Measurements from ENCODE around the gene MAP3K5.

Gene MAP3K5

DNA sequence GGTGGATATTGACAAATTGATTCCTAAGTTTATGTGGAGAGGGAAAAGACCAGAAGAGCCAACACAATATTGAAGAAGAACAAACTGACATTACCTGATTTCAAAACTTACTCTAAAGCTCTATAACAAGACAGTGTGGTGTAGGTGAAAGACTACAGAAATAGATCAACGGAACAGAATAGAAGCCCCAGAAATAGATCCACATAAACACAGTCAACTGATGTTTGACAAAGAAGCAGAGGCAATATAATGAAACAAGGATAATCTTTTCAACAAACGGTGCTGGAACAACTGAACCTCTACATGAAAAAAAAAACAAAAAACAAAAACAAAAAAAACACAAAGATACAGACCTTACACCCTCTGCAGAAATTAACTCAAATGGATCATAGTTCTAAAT is 50.2 kb downstream of the MAP3K5 start:
- DNase-seq = no peak

DNA sequence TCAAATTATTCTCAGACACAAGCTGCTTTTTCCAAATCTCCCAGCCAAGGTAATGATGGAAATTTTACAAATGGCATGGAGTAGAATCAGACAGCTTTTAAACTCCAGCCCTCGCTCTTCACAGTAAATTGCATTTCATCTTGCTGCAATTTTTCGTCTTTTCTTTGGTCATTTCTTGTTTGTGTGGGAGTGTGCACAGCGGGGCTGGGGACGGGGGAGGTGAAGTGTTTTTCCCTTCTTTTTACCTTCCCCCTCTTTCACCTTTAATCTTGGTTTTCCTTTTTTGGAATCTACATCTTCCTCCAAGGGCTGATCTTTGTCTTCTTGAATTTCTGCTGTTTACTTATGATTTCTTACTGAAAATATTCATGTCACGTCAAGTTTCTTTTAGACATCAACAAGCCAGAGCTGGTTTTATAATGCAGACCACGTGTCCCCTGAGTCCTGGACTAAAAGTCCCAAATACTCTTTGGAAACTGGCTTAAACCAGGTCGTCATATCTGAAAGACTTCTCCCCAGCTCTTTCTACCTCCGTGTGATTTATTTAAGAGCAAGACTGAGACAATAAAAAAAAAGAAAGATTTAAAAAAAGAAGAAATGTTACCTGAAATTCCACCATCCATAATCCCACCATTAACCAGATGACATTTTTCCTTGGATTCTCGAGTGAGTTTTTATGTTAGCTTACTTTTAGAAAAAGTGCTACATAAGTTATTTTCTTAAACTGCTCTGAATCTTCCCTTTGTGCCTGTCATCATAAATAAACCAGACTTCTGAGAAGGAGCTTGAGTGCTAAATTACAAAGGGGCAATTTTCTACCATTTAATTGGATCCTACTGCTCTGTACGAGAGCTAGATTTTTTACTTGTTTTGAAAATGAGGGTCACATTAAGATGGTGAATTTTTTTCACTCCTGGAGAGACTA is 52.0 kb downstream of the MAP3K5 start:
- no peak for DNase-seq

DNA sequence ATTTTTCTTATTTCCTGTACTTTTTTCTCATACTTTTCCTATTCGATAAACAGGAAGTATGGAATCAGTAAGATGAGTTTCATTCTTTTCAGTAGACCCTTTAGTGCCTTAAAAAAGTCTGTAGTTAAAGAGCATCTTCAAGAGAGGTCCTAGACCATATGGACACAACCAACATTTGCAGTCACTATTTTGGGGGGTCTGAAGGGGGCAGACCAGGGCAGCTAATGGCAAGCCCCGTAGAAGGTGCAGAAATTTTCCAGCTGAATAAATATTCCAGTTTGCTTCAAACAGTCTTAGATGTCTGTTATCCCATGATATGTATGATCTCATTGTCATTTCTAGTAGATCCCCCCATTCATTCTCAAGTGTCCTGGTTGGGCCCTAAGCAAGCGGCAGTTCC is 52.8 kb downstream of the MAP3K5 start:
- DNase-seq = no peak

DNA sequence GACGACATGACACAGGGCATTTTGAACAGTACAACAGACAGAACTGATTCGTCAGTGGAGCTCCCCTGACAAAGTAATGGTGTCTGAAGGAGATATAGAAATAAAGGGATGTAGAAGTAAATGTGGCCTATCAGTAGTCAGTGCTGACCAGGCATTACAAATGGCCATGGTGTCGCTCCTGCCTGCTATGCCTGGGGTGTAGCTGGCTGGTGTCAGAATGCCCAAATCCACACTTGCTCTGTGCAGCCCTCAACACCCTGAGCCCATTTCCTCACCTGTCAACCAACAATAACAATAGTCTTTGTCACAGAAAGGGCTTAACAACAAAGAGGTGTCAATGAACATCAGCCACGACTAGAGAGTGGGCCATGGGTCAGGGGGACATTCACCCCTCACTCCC is 53.2 kb downstream of the MAP3K5 start:
- DNase-seq = no peak

DNA sequence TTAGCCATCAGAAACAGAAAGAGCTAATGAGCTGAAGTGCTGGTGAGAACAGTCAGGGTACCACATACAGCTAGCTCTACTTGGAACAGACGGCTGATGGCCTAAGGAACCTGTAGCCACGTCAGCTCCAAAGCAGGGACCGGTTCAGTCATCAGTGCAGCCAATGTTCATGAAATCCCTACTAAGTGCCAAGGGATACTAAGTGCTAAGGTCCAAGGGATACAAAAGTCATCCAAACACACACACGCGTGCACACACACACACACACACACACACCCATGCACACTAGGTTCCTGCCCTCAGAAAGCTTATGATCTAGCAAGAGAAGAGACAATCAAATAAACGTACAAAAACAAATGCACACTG is 53.6 kb downstream of the MAP3K5 start:
- no peak for DNase-seq

DNA sequence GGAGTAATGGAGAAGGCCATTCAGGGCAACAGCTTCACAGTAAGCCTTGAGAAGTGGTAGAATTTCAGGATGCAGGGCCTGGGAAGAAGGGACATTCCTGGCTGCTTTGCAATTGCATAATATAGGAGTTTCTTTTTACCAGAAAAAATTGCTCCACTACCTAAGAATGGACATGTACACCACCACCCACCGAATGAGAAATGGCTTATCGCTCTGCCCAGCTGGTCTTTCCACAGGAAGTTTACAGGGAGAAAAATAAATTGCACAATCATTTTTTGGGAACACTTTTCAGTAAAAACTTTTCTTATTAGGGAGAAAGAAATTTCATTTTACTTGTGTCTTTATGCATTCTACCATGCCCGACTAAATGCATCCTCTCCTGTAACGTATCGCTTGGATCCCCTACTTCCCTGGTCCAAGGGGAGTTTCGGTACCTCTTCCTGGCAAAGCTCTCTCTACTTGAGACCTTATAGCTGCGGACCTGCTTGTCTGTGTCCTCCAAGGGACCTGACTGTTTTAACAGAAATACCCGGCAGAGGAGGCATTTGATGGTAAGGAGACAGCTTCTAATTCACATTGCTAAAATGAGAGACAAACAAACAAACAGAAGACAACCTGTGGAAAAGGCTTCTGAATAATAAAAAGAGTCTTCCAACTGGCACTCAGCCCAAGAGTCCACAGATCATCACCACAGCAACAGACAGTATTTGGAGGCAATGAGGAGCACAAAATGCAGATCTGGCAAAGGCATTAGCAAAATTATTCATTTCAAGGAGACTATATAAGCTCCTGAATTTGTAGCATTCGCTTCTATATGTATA is 54.2 kb downstream of the MAP3K5 start:
- DNase-seq = no peak

DNA sequence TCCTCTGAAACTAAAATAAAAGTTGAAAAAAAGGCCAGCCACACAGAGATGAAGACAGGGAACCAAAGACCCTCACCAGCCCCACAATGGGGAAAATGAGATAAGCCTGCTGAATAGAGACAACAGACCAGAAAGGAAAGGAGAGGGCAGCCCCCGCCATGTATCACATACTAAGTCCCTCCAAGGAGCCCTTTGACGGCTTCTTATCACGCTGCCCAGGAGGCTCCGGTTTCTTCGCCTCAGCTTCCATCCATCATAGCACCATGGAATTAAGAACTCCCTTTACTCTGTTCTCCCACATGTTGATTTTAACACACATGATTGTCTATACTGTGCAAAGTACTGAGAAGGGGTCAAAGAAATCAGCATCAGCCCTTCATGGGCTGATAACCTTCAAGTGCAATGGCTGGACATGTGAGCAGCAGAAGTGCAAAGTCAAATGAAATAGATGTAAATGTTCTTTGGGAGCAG is 54.9 kb downstream of the MAP3K5 start:
- DNase-seq = no peak

DNA sequence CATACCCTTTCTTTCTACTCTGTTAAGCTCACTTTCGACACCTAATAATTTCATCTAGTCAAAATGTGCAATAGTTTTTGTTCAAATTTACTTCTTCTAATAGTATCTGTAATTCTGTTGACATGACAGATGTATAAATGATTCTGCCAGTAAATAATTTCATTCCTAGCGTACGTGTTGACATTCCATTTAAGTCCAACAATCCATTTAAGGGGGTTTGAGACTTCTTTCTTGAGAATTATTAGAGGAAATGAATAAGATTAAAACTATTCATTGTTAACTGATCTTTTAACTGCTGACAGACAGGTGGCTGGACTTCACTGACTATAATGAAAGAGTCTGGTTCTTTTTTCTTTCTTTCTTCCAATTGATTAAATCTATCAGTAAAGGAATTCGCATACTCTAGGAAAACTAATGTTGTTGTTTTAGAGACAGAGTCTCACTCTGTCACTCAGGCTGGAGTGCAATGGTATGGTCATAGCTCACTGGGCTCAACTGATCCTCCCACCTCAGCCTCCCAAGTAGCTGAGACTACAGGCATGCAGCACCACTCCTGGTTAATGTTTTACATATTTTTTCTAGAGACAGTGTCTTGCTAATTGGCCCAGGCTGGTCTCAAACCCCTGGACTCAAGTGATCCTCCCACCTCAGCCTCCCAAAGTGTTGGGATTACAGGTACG is 55.9 kb downstream of the MAP3K5 start:
- no peak for DNase-seq

DNA sequence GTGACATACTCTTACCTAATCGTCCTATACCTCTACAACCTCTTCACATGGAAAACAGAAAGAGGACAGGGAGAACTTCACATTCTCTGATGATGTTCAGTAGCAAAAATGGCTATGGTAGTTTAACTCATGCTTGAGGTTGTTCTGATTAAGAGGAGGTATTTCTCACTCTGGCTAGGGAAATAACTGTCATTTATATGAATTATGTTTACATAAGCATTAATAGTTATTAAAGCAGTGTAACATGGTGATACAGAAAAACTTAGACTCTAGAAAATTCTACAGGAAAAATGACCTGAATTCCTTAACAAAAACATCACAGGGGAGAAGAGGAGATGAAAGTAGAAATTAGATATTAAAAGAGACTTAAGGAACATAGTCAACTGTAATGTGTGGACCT is 57.3 kb downstream of the MAP3K5 start:
- DNase-seq = no peak

DNA sequence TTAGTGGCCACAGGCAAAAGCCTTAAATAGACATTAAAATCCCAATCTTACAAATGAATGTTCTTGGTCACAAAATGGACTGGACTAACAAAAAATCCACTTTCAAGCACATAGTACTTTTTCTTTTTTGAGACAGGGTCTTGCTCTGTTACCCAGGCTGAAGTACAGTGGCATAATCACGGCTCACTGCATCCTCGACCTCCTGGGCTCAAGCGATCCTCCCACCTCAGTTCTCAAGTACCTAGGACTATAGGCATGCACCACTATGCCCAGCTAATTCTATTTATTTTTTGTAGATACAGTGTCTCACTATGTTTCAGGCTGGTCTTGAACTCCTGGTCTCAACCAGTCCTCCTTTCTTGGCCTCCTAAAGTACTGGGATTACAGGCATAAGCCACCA is 59.4 kb downstream of the MAP3K5 start:
- no peak for DNase-seq

DNA sequence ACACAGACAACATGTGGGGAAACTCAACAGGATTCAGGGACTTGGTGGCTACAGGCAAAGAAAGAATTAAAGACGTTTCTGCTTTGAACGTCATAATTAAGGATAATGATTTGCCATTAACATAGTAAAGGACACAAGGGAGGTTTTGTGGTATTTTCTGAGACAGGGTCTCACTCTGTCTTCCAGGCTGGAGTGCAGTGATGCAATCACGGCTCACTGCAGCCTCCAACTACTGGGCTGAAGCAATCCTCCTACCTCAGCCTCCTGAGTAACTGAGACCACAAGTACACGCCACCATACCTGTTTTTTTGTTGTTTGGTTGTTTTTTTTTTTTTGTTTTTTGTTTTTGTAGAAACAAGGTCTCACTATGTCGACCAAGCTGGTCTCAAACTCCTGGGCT is 62.4 kb downstream of the MAP3K5 start:
- DNase-seq = no peak

DNA sequence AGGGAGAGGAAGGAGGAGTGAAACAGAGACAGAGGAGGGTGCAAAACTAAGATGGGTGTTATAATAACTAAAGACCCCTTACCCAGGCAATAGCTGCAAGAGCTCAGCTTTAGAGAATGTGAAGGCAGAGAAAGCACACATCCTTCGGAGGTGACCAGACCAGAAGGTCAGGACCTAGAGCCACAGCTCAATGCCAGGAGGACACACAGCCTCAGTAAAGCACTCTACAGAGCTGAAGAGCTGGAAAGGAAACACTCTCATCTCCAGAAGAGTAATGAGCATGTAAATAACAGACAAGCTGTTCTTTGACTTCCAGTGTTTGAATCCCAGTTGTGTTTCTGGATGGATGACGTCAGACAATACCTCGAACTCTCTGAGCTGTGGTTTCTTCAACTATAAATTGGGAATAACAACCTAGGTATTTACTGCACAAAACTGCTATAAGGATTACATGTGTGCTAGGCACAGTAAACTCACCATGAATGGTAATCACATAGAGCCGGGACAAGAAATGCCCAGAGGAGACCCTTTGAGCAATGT is 63.2 kb downstream of the MAP3K5 start:
- DNase-seq = no peak

DNA sequence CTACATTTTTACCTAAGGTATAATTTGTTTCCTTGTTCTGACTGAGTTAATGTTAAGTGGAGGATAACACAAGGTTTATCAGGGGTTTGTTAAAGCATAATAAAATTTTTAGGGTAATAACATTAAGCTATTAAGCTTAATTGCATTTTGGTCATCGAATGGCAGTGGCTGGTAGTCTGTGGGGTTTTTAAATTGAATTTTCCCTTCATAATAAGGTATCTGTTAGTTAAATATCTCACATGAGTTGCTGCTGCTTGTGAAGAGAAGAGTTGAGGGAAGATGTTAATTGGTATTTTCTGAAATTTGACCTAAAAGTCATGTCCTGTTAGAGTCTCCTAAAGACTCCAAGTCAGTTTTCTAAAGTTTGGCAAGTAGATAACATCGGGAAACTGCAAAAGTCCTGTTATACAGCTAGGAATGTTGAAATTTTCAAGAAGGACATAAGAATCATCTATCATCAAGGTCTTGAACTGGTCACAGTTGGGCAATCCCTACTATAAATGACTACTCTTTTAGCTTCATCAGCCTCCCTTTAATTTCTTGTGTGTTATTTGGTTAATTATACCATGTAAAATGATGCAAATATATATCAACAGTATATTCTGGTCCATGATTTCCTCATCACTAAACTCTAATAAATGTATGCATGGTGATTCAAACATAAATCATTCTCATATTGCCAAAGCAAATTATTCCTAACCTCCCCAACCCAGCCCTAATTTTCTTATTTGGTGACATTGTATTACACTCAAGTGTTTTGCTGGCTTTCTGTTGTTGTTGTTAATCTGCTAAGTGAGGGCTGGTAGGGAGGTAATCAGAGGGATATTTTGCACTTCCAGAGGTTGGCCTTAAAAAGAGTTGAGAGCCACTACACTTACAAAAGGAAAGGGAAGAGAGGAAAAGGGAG is 64.0 kb downstream of the MAP3K5 start:
- DNase-seq = no peak

DNA sequence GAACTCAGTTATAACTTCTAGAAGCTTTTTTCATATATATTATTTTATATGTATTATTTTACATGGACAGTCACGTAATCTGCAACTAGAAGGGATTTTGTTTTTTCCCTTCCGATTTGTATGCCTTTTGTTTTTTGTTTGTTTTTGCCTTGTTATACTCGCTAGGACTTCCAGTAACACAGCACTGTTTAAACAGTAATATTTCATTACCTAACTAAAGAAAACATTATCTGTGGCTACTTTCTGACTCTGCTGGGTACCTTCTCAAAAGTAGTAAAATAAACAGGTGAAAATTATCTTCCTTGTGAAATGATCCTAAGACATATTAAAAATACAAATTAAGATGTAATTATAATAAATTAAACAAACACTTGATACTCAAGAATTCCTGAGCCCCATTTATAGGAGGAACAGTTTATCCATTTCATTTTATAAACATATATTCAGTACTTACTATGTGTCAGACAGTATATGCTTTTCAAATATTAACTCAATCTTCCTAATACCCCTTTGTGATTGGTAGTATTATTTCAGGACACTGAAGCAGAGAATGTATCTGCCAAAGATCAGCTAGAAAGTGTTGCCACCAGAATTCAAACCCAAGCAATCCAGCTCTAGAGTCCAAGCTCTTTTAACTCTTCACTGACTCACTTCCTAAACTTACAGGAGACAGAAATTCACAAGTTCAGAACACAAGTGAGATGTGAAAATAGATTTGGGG is 65.3 kb downstream of the MAP3K5 start:
- no peak for DNase-seq

DNA sequence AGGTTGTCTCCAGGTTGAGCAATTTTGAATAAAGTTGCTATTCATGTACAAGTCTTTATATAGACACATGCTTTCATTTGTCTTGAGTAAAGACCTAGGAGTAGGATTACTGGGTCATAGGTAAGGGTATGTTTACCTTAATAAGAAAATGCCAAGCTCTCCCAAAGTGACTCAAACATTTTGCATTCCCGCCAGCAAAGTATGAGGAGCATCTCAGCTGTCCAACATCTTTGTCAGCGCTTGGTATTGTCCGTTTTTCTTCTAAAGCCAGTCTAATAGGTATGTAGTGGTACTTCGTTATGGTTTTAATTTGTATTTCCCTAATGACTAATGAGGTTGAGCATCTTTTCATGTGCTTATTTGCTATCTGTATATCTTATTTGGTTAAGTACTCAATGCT is 67.2 kb downstream of the MAP3K5 start:
- DNase-seq = no peak

DNA sequence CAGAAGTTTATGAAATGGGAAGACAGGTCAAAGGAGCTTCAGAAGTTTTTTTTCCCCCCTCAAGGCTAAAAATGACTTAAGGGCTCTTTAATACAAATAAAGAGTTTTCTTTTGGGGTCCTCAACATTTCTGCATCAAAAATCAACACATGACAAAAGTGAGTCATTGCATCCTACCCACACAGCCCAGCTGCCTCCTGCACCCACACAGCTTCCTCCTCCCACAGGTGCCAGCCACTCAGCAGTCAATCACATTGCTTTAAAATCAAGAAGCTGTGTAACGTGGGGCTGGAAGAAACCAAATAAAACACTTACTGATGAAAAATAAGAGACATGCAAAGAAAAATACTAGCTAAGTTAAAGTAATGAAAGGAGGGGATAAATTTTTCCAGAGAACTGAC is 68.5 kb downstream of the MAP3K5 start:
- DNase-seq = peak in 1 of 2 experiments; percentile 20

DNA sequence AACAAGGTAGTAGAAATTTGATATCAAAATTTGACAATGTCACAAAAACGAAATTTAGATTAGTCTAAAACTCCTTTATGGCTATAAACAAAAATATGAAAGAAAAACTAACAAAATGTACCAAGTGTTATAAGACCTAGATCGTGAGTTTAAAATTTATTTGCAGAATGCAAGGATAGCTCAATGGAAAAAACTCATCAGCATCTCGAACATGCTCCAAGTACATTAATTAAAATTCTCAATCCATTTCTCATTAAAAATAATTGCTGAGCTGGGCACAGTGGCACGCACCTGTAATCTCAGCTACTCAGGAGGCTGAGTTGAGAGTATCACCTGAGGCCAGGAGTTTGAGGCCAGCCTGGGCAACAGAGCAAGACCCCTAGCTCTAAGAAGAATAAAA is 70.8 kb downstream of the MAP3K5 start:
- no peak for DNase-seq

DNA sequence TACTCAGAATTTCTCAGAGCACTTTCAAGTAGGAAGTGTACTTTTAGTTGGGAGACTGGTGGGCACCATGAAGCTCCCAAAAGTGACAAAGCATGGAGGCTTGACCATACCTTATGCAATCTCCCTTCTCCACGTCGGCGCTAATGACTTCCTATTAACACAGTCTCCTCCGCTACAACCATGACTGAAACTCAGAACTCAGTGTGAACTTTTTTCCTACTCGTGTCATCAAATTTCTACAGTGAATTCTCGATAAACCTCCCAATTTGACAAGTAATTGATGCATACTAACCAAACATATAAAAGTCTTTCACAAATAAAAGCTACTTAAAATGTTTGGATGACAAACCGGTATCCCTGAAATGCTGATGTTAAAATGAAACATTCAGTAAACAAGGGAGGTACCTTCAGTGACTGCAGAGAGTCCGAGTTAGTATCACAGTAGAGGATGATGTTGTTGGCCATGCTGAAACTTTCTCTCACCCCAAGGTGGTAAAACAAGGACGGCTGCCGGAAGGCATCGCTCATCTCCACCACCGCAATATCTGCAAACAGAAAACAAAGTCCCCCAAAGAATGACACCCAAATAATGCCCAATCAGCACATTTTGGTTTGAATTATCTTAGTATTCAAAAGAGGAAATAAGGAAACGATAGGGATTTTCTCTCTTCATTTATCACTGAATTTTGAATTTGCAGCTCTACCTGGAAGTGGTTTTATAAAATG is 72.1 kb downstream of the MAP3K5 start:
- no peak for DNase-seq

DNA sequence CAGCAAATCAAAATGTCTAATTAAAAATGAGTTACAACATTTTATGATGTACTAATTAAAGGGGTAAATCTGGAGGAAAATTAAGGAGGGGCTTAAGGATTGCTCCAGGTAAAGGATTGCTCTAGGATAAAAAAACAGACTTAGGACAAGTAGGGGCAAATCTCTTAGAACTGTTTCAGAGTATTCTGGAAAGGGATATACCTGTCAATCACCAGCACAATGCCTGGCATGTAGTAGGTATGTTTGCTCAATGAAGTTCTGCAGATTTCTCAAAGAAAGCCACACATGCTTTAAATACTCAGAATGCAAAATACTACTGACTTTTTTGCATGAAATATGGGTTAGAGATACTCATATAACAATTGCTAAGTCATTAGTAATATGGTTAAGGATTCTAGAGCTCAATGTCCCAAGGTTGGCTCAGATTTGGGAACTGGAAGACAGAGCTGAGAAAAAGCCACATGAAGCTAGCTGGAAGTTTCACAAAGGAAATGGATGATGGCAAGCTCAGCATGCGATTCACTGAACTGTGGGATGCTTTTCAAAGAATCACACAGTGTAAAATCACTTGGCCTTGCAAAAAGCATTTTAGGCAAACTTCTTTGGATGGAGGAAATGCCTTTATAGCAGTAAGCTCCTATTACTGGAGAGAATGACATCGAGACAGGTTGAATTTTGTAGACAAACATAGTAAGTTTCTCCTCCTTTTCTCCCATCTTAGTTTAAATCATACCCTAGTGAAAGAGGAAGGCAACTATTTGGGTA is 72.8 kb downstream of the MAP3K5 start:
- DNase-seq = no peak

DNA sequence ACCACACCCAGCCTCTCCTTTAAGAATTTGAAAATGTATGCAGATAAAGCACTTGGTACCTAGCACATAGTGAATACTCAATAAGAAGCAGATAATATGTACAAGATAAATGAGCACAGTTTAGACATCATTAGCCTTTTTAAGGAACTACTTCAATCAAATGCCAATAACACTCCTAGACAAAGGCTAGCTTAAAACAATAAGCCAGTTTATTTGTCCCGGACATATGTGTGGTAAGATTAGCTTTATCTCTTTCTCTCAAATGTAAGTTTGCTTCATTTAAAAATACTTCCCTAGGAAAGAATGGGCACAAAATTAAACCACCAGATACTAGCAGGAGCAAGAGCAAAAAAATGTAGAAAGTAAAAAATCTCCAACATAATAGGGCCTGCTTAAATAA is 73.8 kb downstream of the MAP3K5 start:
- no peak for DNase-seq
